Coronary artery (tissue), 2 donors: Measurements from ENCODE around the gene TOP1.

Experiments
- DNase-seq: peaks from one replicate; pipeline ENCODE4 v3.0.0-alpha.2; 2017; ENCODE audit warnings: low spot score
- H3K27ac ChIP-seq, 2 donors: fragments of 200-600 bp; sonication (generic); one replicate each; pipeline ENCODE4 v1.5.1; 2016 to 2019
- H3K4me3 ChIP-seq: fragments of 200-600 bp; sonication (generic); 2 replicates; pipeline ENCODE4 v1.5.1; 2016; ENCODE audit warnings: mild to moderate bottlenecking, moderate library complexity
- CTCF ChIP-seq: fragments of 200-600 bp; sonication (generic); IDR thresholded peaks from one replicate; pipeline ENCODE4 v1.5.1; 2019; ENCODE audit warnings: antibody characterized with exemption

The TOP1 gene

GRCh38 chr20:41140226-41141133, 111.9 kb downstream of the TOP1 start:
- Histone ChIP-seq H3K4me3 (peak overlapping the region; percentile 95), H3K27ac (peak overlapping the region; percentile 38 to 96)
- no peak for DNase-seq
- TF ChIP-seq CTCF: no peak

- Histone ChIP-seq H3K4me3 (peak overlapping the region; percentile 25), H3K27ac (peak overlapping the region; percentile 38 to 96)
- TF ChIP-seq CTCF: no peak
- DNase-seq: no peak
These were observed 112.7 kb downstream of the TOP1 start for GRCh38 chr20:41141153-41141815.

DNA sequence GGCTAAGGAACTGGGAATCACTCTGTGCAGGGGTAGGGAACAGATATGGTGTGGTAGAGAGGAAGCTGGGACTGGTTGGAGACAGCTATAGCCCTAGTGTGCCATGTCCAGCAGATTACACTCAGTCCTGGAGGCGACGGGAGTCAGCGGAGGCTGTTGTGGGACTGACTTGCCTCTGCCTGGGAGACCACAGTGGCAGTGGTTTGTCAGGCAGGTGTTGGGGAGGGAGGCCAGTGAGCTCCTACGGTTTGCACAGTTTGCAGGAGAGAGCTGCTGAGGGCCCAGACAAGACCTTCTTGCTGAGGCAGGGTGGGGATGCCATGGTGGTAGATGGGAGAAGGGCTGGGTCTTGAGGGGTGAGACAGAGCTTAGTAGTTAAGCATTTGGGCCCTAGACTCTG, 113.6 kb downstream of the TOP1 start:
- no peak for DNase-seq
- no peak overlapping the region for H3K4me3 ChIP-seq
- peak overlapping the region; percentile 38 to 49 for H3K27ac ChIP-seq
- no peak for TF ChIP-seq CTCF

DNA sequence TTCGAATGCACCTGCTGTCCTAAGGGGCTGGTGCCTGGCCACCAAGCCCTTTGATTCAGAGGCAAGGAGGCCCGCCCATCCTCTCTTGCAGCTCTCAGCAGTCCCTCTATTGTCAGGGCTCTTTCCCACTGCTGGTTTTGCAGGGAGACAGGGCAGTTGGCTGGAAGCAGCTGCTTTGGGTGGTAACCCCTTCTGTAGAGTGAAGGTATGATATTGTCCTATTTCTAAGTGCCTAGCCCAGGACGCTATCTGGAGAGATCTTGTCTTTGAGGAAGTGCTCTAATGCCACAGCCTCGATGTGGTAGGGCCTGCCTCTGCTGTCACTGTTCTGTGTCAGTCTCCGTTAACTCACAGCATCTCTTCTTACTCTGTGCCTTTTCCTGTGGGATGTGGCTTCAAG, 114.3 kb downstream of the TOP1 start:
- no peak for DNase-seq
- H3K4me3 ChIP-seq: no peak overlapping the region
- no peak for TF ChIP-seq CTCF
- H3K27ac ChIP-seq: peak overlapping the region in 1 of 2 donors; percentile 63

DNA sequence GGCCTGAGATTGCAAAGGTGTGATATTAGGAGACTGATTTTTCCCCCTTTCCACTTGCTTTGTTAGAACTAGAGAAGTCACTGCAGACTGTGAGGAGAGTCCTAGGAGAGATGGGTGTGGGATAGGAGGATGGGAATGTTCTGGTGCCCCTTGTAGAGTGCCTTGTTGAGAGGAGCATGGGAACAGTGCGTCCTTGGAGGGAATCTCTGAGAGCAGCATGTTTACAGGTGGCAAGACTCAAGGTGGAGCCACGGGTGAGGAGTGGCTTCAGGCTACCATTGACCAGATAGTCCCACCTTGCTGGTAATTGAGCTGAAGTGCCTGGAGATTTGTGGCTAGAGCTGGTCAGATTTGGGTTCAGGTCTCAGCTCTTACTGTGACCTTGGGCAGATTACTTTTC, 114.7 kb downstream of the TOP1 start:
- DNase-seq: no peak
- Histone ChIP-seq H3K27ac (peak overlapping the region in 1 of 2 donors; percentile 63), H3K4me3 (no peak overlapping the region)
- TF ChIP-seq CTCF: no peak

DNA sequence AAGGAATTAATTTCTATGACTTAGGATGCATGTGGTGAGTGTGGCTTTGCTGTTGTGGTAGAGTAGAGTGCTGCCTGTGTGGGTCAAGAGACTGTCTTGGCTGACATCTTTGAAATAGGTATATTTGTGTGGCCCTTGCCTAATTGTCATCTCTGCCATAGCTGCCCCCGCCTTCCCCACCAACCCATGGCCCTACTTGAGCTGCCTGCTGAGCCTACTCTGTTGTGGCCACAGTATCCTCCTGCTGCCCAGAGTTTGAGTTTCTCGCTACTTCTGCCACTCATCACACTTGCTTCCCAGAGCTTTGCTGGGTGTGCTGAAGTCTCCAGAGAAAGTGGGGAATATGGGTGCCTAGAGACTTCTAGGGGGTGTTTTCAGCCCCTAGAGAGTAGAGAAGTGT, 116.7 kb downstream of the TOP1 start:
- no peak for TF ChIP-seq CTCF
- peak overlapping the region in 1 of 2 donors; percentile 79 for H3K27ac ChIP-seq
- DNase-seq: no peak
- H3K4me3 ChIP-seq: no peak overlapping the region
